Activated CD8-positive, alpha-beta T cell treated with anti-CD3 and anti-CD28 coated beads for 36 hours (primary cell): ENCODE measurements around the gene IL20RB. TPM values are rescaled to one million over a fixed set of nuclear protein-coding genes. Genes with fewer than 3 reads are reported as not detected.

Experiments
- ATAC-seq: fragments of 200-7000 bp; cut with Tn5 transposase; one replicate; pipeline ENCODE4 v1.10.0; 2021; ENCODE audit warnings: mild to moderate bottlenecking, moderate library complexity
- CTCF ChIA-PET: fragments of 350-600 bp; sonication (Branson Sonifier 250); formaldehyde crosslinking; loops from one replicate; lab custom pipeline; 2021; ENCODE audit warnings: antibody characterized with exemption; lab: Charles Lee
- POLR2A ChIA-PET: fragments of 350-600 bp; sonication (Branson Sonifier 250); formaldehyde crosslinking; loops from one replicate; lab custom pipeline; 2021; ENCODE audit warnings: antibody characterized with exemption; lab: Charles Lee
- DNase-seq: peaks from one replicate; pipeline ENCODE4 v3.0.0-alpha.2; 2020
- H3K27ac Mint-ChIP-seq: one replicate; pipeline ENCODE4 v1.8.0; 2021; ENCODE audit warnings: mild to moderate bottlenecking, mixed read lengths
- H3K27me3 Mint-ChIP-seq: one replicate; pipeline ENCODE4 v1.8.0; 2021; ENCODE audit warnings: mixed read lengths
- H3K36me3 Mint-ChIP-seq: one replicate; pipeline ENCODE4 v1.8.0; 2021; ENCODE audit warnings: low read depth, mixed read lengths
- H3K4me1 Mint-ChIP-seq: one replicate; pipeline ENCODE4 v1.8.0; 2021; ENCODE audit warnings: low read depth, mixed read lengths
- H3K4me3 Mint-ChIP-seq: one replicate; pipeline ENCODE4 v1.8.0; 2021; ENCODE audit warnings: mild to moderate bottlenecking, moderate library complexity, mixed read lengths
- H3K9me3 Mint-ChIP-seq: one replicate; pipeline ENCODE4 v1.8.0; 2021; ENCODE audit warnings: mixed read lengths
- CTCF ChIP-seq: fragments of 200-600 bp; IDR thresholded peaks from one replicate; pipeline ENCODE4 v1.8.0; 2022; ENCODE audit warnings: antibody characterized with exemption, mild to moderate bottlenecking
- intact Hi-C: fragments of 100-400 bp; cut with micrococcal nuclease; formaldehyde crosslinking; loops from one replicate; pipeline ENCODE4 v1.10.0; 2022
- total RNA-seq, 2 experiments: library from RNA; stranded (reverse); gene quantifications; one replicate each; pipeline ENCODE4 v1.2.3, GENCODE V29; 2021

The IL20RB gene
- total RNA-seq, 2 experiments from 2014 or later, result 1.0 to 1.2 TPM

DNA sequence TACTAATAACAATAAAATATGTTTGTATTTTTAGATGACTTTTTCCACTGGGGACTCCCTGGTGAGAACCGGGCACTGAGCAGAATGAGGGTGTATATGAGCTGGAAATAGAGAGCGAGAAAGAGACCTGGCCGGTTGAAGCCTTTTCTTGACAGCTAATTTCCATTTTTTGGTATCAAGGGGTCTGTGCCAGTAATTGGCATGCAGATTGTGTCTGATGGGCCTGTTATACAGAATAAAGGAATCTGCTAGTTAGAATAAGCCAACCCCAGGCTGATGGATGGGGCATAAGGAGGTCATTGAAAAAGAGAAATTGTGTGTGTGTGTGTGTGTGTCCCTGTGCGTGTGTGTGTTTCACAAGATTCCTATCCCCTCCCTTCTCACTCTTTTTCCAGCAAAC is 83.9 kb downstream of the IL20RB start:
- Mint-ChIP-seq H3K9me3 (no peaks in the 10 kb centered on the region), H3K36me3 (no peaks in the 10 kb centered on the region), H3K27ac (no peak overlapping the region), H3K4me3 (no peak overlapping the region), H3K4me1 (no peaks in the 10 kb centered on the region), H3K27me3 (peaks cover 3% of the 10 kb centered on the region)
- no peak for ATAC-seq
- no peak for DNase-seq
- TF ChIP-seq CTCF, result no peak
- POLR2A ChIA-PET, result interaction anchor here (0.7 kb wide), 1 partner anchor 221 kb away, joined by 3 read pairs; no protein-coding TSS in a partner anchor
- intact Hi-C loops, result no loop called here
- CTCF ChIA-PET, result interaction anchor here (2.0 kb wide), 1 partner anchor 10 kb away, joined by 8 read pairs; no protein-coding TSS in a partner anchor

DNA sequence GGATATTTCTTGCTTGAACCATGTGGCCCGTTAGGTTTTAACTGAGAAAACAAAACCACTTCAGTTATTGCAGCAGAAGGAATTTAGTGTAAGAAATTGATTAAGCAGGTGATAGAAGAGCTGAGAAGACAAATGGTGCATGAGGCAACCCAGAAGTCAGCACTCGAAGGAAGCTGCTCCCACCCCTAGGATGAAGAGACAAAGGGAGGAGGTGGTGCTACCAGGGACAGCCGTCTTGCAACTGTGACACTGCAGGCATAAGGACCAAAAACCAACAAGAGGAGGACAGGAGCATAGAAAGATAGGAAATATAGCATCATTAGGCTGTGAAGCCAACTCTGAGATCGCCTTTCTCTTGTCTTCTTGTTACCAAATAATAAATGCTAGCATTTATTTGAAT is 89.0 kb downstream of the IL20RB start:
- no peaks in the 10 kb centered on the region for H3K4me1 Mint-ChIP-seq
- POLR2A ChIA-PET, result no interaction called here
- peaks cover 4% of the 10 kb centered on the region for H3K27me3 Mint-ChIP-seq
- no peaks in the 10 kb centered on the region for H3K36me3 Mint-ChIP-seq
- H3K27ac Mint-ChIP-seq, result no peak overlapping the region
- H3K4me3 Mint-ChIP-seq, result no peak overlapping the region
- H3K9me3 Mint-ChIP-seq, result no peaks in the 10 kb centered on the region
- ATAC-seq (no peak), DNase-seq (no peak)
- CTCF ChIA-PET, result no interaction called here
- intact Hi-C loops, result no loop called here
- no peak for TF ChIP-seq CTCF

- no peak for TF ChIP-seq CTCF
- H3K27ac Mint-ChIP-seq, result no peak overlapping the region
- ATAC-seq, result no peak
- CTCF ChIA-PET, result no interaction called here
- H3K4me3 Mint-ChIP-seq, result no peak overlapping the region
- intact Hi-C loops, result no loop called here
- no peaks in the 10 kb centered on the region for H3K36me3 Mint-ChIP-seq
- no peaks in the 10 kb centered on the region for H3K9me3 Mint-ChIP-seq
- no peaks in the 10 kb centered on the region for H3K4me1 Mint-ChIP-seq
- POLR2A ChIA-PET, result no interaction called here
- H3K27me3 Mint-ChIP-seq, result peaks cover 5% of the 10 kb centered on the region
- DNase-seq, result no peak
These were observed 89.5 kb downstream of the IL20RB start for GRCh38 chr3:137047240-137047639.

DNA sequence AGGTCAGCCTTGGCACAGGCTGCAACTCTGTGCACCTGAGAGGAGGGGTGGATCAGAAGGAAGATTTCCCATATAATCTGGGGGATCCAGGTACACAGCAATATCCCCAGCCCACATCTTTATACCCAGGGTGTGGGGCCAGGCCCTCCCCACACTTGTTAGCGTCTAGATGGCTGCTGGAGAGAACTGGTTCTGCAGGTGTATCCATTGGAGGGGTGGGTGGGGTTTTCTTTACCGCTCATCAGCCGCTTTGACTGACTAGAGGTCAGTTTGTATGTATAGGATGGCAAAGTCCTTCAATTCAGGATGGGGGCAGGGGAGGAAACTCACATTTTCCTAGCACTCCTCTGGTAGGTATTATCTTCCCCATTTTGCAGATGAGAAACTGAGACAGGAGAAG is 92.5 kb downstream of the IL20RB start:
- no peak overlapping the region for H3K27ac Mint-ChIP-seq
- no peak for TF ChIP-seq CTCF
- H3K4me1 Mint-ChIP-seq, result no peaks in the 10 kb centered on the region
- H3K4me3 Mint-ChIP-seq, result no peak overlapping the region
- no peaks in the 10 kb centered on the region for H3K36me3 Mint-ChIP-seq
- ATAC-seq (no peak), DNase-seq (no peak)
- ChIA-PET POLR2A (no interaction called here), CTCF (no interaction called here)
- peaks cover 5% of the 10 kb centered on the region for H3K27me3 Mint-ChIP-seq
- intact Hi-C loops, result no loop called here
- no peaks in the 10 kb centered on the region for H3K9me3 Mint-ChIP-seq

GRCh38 chr3:137052298-137052697 is 94.5 kb downstream of the IL20RB start:
- ATAC-seq (no peak), DNase-seq (no peak)
- ChIA-PET POLR2A (no interaction called here), CTCF (interaction anchor here (2.0 kb wide), 2 partner anchors 20 to 38 kb away, joined by 6 to 8 read pairs; no protein-coding TSS in a partner anchor)
- no peak overlapping the region for H3K4me3 Mint-ChIP-seq
- H3K36me3 Mint-ChIP-seq, result no peaks in the 10 kb centered on the region
- intact Hi-C loops, result no loop called here
- H3K9me3 Mint-ChIP-seq, result no peaks in the 10 kb centered on the region
- H3K27me3 Mint-ChIP-seq, result peaks cover 3% of the 10 kb centered on the region
- no peak overlapping the region for H3K27ac Mint-ChIP-seq
- no peaks in the 10 kb centered on the region for H3K4me1 Mint-ChIP-seq
- no peak for TF ChIP-seq CTCF

Other genes starting within 250 kb of the IL20RB start
- 10 to 100 TPM; 32.5 to 32.8 TPM for gene STAG1, start 205.6 kb upstream of the IL20RB start, total RNA-seq
- gene SLC35G2, start 138.9 kb upstream of the IL20RB start, total RNA-seq, result 1 to 10 TPM; 3.0 TPM
- 10 to 100 TPM; 31.9 to 34.7 TPM for gene NCK1, start 95.8 kb upstream of the IL20RB start, total RNA-seq